ENCODE measurements around the gene ARHGEF40.

Gene ARHGEF40

DNA sequence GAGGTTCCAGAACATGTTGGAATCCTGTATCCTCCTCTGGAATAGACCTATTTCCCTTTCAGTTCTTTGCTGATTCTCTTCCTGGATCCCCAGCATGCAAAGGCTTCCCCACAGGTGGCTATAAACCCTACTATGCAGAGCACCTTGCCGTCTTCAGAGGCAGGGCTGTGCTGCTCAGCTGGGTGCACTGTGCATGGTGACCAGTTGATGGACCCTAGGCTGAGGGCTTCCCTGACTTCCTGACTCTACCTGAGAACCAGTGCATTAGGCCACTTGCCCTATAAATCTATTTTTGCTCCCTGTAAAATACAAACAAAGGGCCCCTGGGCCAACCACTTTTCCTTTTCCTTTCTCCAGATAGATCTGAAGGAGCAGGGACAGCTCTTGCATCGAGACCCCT lies 14.3 kb downstream of the ARHGEF40 start:
- DNase-seq, result no peak

GRCh38 chr14:21084998-21085853 lies 15.1 kb downstream of the ARHGEF40 start:
- no peak for DNase-seq

DNA sequence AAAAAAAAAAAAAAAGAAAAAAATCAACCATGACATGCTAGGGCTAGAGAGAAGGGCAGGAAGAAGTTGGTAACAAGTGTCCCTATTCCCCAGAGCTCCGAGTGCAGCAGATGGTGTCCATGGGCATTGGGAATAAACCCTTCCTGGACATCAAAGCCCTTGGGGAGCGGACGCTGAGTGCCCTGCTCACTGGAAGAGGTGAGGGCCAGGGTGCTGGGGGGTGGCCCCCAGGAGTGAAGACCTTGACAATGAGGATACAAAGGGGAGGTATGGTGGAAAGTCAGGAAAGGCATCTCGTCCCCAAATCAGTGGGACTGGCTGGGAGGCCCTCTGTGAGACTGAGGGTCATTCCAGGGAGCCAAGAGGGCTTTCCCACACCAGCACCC lies 16.8 kb downstream of the ARHGEF40 start:
- DNase-seq, result no peak

GRCh38 chr14:21087294-21088091 lies 17.4 kb downstream of the ARHGEF40 start:
- peak; percentile 95 for DNase-seq

DNA sequence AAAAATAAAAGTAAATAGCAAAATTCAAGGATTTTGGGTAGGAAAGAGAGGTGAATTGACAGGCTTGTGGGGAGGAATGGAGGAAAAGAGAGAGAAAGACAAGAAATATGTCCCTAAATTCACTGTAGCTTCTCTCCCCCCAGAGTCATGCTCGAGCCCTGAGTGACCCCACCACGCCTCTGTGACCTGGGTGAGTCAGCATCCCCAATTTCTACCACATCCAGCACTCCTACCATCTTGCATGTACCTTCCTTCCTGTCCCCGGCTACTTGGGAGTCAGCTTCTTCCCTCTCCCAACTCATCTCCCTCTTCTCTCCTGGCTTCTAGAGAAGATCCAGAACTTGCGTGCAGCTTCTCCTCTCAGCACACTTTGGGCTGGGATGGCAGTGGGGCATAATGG lies 18.6 kb downstream of the ARHGEF40 start:
- no peak for DNase-seq

GRCh38 chr14:21089271-21089670 lies 19.2 kb downstream of the ARHGEF40 start:
- DNase-seq, result no peak

GRCh38 chr14:21089877-21090193 lies 19.7 kb downstream of the ARHGEF40 start:
- no peak for DNase-seq

- DNase-seq, result peak; percentile 33
Measured at GRCh38 chr14:21090194-21090939, 20.3 kb downstream of the ARHGEF40 start.

- DNase-seq, result no peak
Measured at GRCh38 chr14:21090940-21091663, 21.0 kb downstream of the ARHGEF40 start.

DNA sequence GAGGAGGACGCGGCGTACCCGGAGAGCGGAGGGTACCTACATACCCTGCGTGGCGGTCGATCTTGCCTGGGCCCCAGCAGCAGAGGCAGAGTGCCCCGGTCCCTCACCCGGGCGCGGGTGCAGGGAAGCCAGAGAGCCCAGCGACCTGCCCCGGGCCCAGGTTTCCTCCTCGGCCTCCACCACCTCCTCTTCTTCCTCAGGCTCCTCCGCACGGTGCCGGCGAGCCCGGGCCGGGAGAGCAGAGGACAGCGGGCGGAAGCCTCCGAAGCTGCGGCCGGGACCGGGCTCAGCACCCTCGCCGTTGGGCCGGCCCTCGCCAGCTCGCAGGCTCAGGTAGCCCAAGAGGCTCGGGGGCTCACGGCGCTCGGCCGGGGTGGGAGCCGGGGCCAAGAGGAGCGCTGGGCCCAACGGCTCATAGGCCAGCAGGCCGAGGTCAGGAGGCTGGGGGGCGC lies 21.7 kb downstream of the ARHGEF40 start:
- DNase-seq, result no peak

DNA sequence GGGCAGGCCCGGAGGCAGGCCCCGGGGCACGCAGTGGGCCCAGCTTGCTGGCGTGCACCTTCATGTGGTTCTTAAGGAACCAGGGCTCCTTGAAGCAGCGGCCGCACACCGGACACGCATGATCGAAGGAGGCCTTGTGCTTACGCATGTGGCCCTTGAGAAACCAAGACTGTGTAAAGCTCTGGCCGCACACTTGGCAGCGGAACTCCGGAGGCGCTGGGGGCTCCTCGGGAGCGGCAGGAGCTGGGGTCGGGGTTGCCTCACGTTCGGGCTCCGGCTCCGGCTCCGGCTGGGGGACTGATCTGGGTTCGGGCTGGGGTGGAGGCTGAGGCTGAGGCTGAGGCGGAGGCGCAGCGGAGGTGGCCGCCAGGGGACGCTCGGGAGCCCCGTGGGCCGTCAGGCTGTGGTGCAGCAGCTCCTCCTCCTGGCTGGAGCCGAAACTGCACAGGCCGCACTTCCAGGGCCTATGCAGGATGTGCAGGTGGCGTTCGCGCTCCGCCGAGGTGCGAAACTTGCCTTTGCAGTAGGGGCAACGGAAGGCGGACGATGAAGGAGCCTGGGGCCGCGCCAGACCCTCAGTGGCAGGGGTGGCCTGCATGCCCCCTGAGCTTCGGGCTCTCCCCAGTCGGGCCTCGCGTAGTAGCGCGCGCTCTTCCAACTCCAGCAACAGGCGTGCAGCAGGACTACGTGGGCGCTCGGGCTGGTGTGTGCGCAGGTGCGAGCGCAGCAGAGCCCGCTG lies 22.3 kb downstream of the ARHGEF40 start:
- peak; percentile 91 for DNase-seq

- no peak for DNase-seq
Measured at GRCh38 chr14:21093018-21093417, 22.9 kb downstream of the ARHGEF40 start.

- no peak for DNase-seq
Measured at GRCh38 chr14:21093769-21094681, 23.9 kb downstream of the ARHGEF40 start.

GRCh38 chr14:21095430-21096205 lies 25.5 kb downstream of the ARHGEF40 start:
- DNase-seq, result no peak

GRCh38 chr14:21096438-21096837 lies 26.3 kb downstream of the ARHGEF40 start:
- DNase-seq, result no peak

DNA sequence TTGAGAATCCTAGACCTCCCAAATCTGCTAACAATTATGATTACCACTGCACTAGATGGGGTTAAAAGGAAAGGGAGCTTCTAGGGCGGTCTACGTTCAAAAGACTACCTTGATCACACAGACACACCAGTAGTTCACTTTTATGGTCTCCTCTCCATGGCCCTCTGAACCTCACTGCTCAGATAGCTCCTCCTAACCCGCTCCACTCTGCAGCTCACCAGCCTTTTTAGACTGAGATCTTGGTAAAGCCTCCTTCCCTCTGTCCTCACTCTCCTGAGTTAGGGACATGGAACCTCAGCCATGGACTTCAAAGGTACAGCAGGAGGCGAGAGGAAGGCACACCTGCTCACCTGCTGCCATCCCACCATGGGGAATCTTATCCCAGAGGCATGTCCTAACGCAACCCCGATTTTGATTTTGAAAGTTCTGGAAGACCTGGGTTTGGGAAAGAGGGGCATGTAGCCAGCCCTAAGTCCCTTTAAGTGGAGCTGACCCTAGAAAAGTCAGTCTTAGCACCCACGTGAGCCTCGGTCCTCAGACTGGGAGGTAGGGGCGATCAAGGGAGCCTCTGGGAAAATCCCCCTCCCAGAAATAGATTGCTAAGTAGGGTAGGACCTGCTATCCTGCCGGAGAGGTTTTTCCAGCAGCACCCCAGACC lies 27.0 kb downstream of the ARHGEF40 start:
- DNase-seq, result no peak

DNA sequence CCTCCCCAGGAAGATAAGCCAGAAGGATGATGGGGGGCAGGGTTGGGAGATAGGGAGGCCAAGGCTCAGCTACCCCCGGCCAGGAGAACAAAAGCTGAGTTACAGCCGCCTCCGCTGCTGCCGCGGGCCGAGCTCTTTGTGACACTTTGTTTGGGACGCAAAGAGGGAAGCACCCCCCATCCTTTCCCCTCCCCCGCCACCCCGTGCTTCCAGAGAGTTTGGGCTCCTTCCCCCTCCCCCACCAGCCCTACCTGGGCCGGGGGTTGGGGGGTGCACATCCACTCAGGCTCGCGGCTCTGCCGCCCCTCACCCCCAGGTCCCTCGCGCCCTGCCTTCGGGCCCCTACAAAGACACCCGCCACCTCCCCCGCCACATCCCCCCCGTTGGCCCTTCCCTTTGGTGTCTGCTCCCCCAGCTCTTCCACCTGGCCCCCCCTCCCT lies 27.6 kb downstream of the ARHGEF40 start:
- no peak for DNase-seq

DNA sequence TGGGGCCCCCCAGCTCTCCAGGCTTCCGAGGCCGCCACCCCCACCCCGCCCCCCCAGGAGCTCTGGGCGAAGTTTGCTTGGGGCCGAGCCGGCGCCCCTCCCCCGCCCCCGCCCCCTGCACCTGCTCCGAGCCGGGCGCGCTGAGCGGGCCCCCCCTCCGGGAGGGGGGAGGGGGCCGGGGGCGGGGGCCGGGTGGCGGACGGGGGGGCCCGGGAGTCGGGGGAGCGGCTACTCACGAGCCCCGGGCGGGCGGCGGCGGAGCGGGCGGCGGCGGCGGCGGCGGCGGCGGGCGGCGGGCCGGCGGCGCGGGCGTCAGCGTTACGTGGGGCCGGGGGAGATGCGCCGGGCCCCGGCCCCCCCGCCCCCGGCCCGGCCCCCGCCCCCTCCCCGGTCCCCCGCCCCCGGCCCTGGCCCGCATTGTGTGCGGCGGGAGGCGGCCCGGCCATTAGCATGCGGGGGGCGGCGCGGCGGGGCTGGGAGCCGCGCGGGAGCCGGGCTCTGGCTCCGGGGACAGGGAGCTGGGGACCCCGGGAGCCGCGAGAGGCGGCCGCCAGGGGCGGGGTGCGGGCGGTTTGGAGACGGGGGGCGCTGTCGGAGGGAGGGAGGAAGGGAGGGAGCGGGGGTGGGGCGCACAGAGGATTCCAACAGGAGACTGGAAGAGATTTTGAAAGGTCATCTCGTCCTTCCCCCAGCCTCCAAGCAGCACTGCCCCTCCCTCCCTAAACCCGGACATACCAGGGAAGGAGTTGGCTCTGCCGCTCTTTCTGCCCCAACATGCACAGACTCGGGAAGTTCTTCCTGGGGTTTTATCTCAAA lies 28.2 kb downstream of the ARHGEF40 start, which contains the start of gene ZNF219:
ZNF219 (minus strand) TSS at position 580 of the 816 bp plus-strand sequence. CDS start 5,064 bp downstream, outside the sequence.
- peak; percentile 55 for DNase-seq
